Measurements from ENCODE around the gene SMAD3.

GRCh38 chr15:67146875-67147381 lies 81.5 kb downstream of the SMAD3 start:
- TF ChIP-seq POLR2A (IDR thresholded peaks at IDR 0.05; ENCODE audit: low read depth, low read length), result no peak
- TF ChIP-seq POLR2AphosphoS5 (IDR thresholded peaks at IDR 0.05; ENCODE audit: low read depth, low read length), result no peak

Data from GM12892 (cell line).